Immature natural killer cell (primary cell): ENCODE data around the gene TMED10. TPM values are rescaled to one million over a fixed set of nuclear protein-coding genes. Genes with fewer than 3 reads are reported as not detected.

Experiments used
- DNase-seq, 3 donors: peaks; one replicate each; pipeline ENCODE4 v3.0.0; 2022; ENCODE audit warnings: mixed read lengths in 1 of 3
- H3K27ac Mint-ChIP-seq, 6 donors: one replicate each; pipeline ENCODE4 v1.8.0; 2020; ENCODE audit warnings: mixed read lengths in 6 of 6, mild to moderate bottlenecking in 5 of 6, inconsistent platforms in 4 of 6, moderate library complexity in 3 of 6
- H3K27me3 Mint-ChIP-seq, 3 donors: one replicate each; pipeline ENCODE4 v1.8.0; 2020 to 2021; ENCODE audit warnings: low read depth in 3 of 3, mild to moderate bottlenecking in 3 of 3, mixed read lengths in 3 of 3, moderate library complexity in 3 of 3, inconsistent platforms in 1 of 3
- H3K36me3 Mint-ChIP-seq, 3 donors: one replicate each; pipeline ENCODE4 v1.8.0; 2020; ENCODE audit warnings: mixed read lengths in 3 of 3, inconsistent platforms in 2 of 3, mild to moderate bottlenecking in 2 of 3
- H3K4me1 Mint-ChIP-seq, 2 donors: one replicate each; pipeline ENCODE4 v1.8.0; 2020; ENCODE audit warnings: inconsistent platforms in 2 of 2, mild to moderate bottlenecking in 2 of 2, mixed read lengths in 2 of 2, moderate library complexity in 1 of 2
- H3K4me3 Mint-ChIP-seq, 5 donors: one replicate each; pipeline ENCODE4 v1.8.0; 2020; ENCODE audit warnings: mild to moderate bottlenecking in 5 of 5, mixed read lengths in 5 of 5, inconsistent platforms in 3 of 5, moderate library complexity in 3 of 5
- H3K9me3 Mint-ChIP-seq, 6 donors: one replicate each; pipeline ENCODE4 v1.8.0; 2020; ENCODE audit warnings: mild to moderate bottlenecking in 6 of 6, mixed read lengths in 6 of 6, inconsistent platforms in 4 of 6, moderate library complexity in 3 of 6
- polyA plus RNA-seq, 3 donors: library from polyadenylated mRNA; unstranded; fragments of 300-500 nt; fragmentation: Illumina TruSeq; gene quantifications; one replicate each; pipeline ENCODE4 v1.2.3, GENCODE V29; 2021

TMED10 gene
- 100 to 1,000 TPM; 379 to 442 (median 439) TPM for polyA plus RNA-seq

DNA sequence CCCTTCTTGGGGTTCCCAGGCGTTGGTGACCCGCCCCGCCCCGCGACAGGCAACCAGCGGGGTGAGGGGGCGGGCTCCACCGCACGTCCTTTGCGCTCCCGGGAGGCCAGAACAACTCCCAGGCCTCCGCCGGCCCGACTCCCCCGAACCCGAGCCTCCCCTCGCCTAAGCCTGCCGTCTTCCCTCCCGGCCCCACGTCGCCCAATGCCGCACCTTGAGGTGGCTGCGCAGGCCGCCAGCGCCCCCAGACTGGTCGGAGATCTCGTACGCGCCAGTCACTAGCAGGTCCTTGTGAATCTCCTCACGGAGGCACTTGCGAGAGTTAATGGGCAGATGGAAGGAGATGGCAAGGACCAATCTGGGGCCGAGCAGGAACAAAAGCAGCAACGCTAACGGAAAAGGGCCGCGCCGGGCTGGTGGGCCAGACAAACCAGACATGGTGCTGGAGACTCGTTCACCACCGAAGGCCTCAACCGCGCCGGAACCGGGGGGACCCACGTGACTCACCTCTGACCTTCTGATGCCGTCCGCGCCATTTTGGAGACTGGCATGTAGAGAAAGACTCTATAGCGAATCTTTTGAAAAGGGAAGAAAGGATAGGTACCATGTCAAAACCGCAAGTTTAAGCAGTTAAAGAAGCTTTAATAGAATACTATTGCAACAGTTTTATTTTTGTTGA is at the start of gene TMED10:
TSS of gene TMED10 (minus strand) at position 471 of the 679 bp plus-strand sequence. CDS start at position 438, 33 bp downstream.
- H3K4me1 Mint-ChIP-seq: peaks cover 36 to 64% of the 10 kb centered on the region in 2 donors
- no peaks in the 10 kb centered on the region for H3K9me3 Mint-ChIP-seq
- peak within 1 kb of the TSS; percentile 92 to 100 (median 96) for H3K27ac Mint-ChIP-seq
- peak; percentile 93 to 95 (median 95) for DNase-seq
- peaks cover 10 to 14% (median 14%) of the 10 kb centered on the region in 3 donors for H3K27me3 Mint-ChIP-seq
- peak within 1 kb of the TSS; percentile 85 to 94 (median 92) for H3K4me3 Mint-ChIP-seq
- H3K36me3 Mint-ChIP-seq: peaks cover 0 to 3% (median 0%) of the 10 kb centered on the region in 3 donors

DNA sequence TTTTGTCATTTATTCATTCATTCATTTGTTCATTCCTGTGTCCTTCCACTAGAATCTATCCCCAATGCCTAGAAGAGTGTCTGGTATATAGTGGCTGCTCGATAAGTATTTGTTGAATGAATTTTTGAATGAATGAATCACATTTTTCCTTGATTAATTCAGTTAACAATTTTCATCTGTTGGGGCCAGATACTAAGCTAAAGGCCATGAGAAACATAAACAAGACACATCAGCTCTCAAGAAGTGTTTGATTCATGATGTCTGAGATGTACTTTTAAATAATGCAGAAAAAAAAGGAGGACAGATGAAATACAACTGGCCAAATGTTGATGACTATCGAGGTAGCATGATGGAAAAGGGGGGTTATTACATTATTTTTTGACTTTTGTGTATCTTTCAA is 48.1 kb upstream of the TMED10 start:
- Mint-ChIP-seq H3K27ac (peak overlapping the region in 2 of 6 donors; percentile 28 to 34), H3K27me3 (peaks cover 0 to 5% (median 3%) of the 10 kb centered on the region in 3 donors), H3K36me3 (no peaks in the 10 kb centered on the region), H3K9me3 (no peaks in the 10 kb centered on the region), H3K4me3 (no peak overlapping the region), H3K4me1 (peaks cover 41 to 43% of the 10 kb centered on the region in 2 donors)
- no peak for DNase-seq

DNA sequence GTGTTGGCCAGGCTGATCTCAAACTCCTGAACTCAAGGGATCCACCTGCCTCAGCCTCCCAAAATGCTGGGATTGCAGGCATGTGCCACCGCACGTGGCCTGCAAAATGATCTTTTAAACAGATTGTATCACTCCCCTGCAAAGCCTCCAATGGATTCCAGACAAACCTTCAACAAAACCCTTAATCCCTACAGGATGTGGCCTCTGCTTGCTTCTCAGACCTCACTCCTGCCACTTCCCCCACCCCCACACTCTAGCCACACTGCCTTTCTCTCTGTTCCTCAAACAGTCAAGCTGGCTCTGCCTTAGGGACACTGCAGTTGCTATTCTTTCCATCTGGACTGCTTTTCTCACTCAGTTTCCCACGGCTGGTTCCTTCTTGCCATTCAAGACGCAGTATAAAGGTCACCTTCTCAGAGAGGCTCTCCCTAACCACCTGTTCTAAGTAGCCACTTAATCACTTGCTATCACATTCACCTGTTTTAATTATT is 47.3 kb upstream of the TMED10 start:
- Mint-ChIP-seq H3K9me3 (no peaks in the 10 kb centered on the region), H3K36me3 (no peaks in the 10 kb centered on the region), H3K27me3 (peaks cover 0 to 5% (median 3%) of the 10 kb centered on the region in 3 donors), H3K4me1 (peaks cover 32 to 35% of the 10 kb centered on the region in 2 donors), H3K4me3 (no peak overlapping the region), H3K27ac (peak overlapping the region in 3 of 6 donors; percentile 2 to 30 (median 18))
- no peak for DNase-seq

DNA sequence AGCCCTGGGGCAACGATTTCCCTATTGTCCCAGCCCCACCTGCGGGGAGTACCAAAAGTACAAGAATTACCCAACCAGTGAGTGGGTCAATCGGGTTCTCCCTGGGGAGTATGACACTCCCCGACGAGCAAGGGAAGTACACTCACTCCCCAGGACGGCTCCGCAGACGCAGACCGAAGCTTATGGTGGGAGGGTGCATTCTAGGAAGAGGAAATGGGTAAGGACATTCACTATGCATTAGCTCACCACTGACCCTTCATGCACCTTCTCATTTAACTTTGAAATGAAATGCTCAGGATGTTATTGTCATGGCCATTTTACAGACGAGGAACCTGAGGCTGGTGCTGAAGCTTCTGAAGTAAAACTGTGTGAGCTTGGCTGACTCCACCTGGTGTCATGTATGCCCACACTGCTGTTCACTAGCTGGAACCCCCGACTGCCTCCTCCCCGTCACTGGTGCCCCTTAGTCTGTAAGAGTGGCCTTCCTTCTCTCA is 45.8 kb upstream of the TMED10 start:
- no peaks in the 10 kb centered on the region for H3K9me3 Mint-ChIP-seq
- H3K4me1 Mint-ChIP-seq: peaks cover 23 to 26% of the 10 kb centered on the region in 2 donors
- DNase-seq: no peak
- H3K27me3 Mint-ChIP-seq: peaks cover 0 to 3% (median 3%) of the 10 kb centered on the region in 3 donors
- H3K36me3 Mint-ChIP-seq: no peaks in the 10 kb centered on the region
- H3K27ac Mint-ChIP-seq: peak overlapping the region in 2 of 6 donors; percentile 13 to 62
- no peak overlapping the region for H3K4me3 Mint-ChIP-seq

DNA sequence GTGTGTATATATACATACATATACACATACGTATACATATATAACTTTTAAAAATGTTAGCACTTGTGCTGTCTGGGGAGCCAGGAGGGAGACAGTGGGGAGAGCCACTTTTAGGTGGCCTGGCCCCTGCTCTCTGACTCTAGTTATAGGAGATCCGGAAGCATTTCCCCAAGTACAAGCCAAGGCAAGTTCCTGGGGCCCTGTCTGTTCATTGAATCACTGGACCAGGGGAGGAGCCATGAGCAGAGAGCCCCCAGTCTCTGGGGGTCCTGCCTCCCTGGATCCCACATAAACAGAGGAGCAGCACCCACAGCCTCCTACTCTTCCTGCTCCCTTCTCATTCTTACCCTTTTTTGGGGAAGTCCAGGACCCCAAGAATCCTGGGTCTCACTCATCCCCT is 45.4 kb upstream of the TMED10 start:
- DNase-seq: no peak
- Mint-ChIP-seq H3K27me3 (peaks cover 0 to 3% (median 0%) of the 10 kb centered on the region in 3 donors), H3K4me3 (no peak overlapping the region), H3K27ac (no peak overlapping the region), H3K9me3 (no peaks in the 10 kb centered on the region), H3K4me1 (peaks cover 19 to 22% of the 10 kb centered on the region in 2 donors), H3K36me3 (no peaks in the 10 kb centered on the region)

DNA sequence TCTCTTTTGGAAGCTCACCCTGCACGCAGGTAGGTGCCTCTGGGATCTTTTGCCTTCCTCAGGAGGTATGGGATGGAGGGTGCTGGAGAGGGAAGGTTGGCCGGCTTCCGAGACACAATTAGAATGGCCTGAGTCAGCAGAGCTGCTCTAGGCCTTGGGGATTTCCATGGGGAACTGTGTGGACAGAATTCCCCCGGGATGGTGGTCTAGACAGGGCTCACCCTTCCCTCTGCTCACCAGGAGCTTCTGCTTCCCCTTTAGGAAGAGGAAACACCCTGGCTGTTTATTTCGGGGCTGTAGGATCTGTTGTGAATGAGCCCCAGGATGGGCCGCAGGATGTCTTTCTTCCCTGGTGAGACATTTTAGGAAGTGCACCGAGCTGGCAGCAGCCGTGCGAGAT is 43.7 kb upstream of the TMED10 start:
- Mint-ChIP-seq H3K27me3 (no peaks in the 10 kb centered on the region), H3K4me3 (no peak overlapping the region), H3K36me3 (peaks cover 0 to 2% (median 0%) of the 10 kb centered on the region in 3 donors), H3K4me1 (peaks cover 26 to 33% of the 10 kb centered on the region in 2 donors), H3K9me3 (no peaks in the 10 kb centered on the region), H3K27ac (peak overlapping the region in 2 of 6 donors; percentile 40 to 49)
- DNase-seq: no peak

DNA sequence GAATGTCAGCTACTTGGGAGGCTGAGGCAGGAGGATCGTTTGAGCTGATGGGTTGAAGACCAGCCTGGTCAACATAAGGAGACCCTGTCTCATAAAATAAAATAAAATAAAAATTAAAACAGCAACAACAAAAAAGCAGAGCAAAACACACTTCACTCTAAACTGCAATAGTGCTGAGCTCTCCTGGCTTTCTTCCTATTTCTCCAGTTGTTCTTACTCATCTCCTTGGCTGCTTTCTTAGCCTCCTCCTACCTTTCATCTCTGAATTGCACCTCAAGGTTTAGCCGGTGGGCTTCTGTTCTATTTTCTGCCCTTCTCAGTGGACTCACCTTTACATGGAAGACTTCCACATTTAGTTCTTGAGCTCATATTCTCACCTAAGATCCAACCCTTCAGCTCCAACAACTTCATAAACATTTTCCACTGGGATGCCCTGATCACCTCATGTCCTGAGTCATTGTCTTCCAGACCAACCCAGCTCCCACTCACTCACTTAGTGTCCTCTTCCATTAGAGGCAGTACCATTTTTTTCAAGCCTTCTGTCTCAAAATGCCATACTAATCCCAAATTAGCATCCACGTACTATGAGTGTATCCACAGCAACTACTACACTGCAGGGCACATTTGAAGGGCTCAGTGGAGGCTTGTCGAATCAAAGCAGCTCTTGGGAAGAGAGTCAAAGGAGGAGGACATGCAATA is 41.2 kb upstream of the TMED10 start:
- H3K36me3 Mint-ChIP-seq: peaks cover 0 to 4% (median 0%) of the 10 kb centered on the region in 3 donors
- H3K4me3 Mint-ChIP-seq: no peak overlapping the region
- peaks cover 41 to 44% of the 10 kb centered on the region in 2 donors for H3K4me1 Mint-ChIP-seq
- peak overlapping the region in 1 of 6 donors; percentile 18 for H3K27ac Mint-ChIP-seq
- H3K9me3 Mint-ChIP-seq: no peaks in the 10 kb centered on the region
- no peaks in the 10 kb centered on the region for H3K27me3 Mint-ChIP-seq
- no peak for DNase-seq

DNA sequence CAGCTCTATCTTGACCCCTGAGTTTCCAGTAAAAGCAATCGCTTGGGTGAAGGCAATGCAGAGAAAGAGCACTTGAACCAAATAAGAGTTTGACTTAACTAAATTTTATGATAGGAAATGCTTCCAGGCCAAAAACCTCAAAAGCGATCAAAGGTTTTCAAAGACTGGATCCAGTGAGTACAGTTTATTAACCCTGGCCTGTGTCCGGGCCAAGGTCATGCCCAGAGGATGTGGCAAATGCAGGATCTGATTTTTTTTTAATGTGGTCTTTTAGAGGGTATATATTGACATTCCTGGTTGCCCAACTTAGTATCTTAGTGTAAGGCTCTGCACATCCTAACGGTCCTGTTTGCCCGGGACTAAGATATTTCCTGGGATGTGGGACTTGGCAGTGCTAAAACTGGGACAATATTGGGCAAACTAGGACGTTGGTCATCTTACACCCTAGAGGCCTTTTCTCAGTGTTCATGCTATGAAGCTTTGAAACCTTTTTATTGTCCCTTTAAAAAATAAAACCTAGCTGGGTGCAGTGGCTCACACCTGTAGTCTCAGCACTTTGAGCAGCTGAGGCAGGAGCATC is 40.1 kb upstream of the TMED10 start:
- no peak for DNase-seq
- Mint-ChIP-seq H3K4me1 (peaks cover 40 to 46% of the 10 kb centered on the region in 2 donors), H3K9me3 (no peaks in the 10 kb centered on the region), H3K36me3 (peaks cover 0 to 4% (median 0%) of the 10 kb centered on the region in 3 donors), H3K27ac (no peak overlapping the region), H3K27me3 (no peaks in the 10 kb centered on the region), H3K4me3 (peak overlapping the region in 1 of 5 donors; percentile 35)

DNA sequence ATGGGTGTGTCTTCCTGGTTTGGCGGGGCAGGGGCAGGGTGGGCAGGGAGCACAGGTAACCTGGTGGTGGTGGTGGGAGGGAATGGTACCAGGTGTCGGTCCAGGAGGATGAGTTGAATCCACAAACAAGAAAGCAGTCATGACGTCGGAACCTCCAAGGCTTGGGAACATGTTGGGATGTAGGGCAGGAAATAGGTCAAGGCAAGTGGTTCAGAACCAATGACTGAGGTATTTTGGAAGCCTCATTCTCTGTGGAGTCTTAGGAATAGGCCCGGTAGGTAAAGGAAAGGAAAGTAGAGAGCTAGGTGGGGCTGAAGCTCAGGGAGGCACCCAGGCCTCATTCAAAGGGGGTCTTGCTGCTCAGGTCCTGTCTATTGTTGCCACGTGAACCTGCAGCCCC is 39.1 kb upstream of the TMED10 start:
- Mint-ChIP-seq H3K9me3 (no peaks in the 10 kb centered on the region), H3K27me3 (no peaks in the 10 kb centered on the region), H3K36me3 (peaks cover 0 to 4% (median 0%) of the 10 kb centered on the region in 3 donors), H3K27ac (peak overlapping the region in 5 of 6 donors; percentile 28 to 83 (median 74)), H3K4me1 (peaks cover 40 to 46% of the 10 kb centered on the region in 2 donors), H3K4me3 (peak overlapping the region; percentile 63 to 83 (median 76))
- DNase-seq: no peak

DNA sequence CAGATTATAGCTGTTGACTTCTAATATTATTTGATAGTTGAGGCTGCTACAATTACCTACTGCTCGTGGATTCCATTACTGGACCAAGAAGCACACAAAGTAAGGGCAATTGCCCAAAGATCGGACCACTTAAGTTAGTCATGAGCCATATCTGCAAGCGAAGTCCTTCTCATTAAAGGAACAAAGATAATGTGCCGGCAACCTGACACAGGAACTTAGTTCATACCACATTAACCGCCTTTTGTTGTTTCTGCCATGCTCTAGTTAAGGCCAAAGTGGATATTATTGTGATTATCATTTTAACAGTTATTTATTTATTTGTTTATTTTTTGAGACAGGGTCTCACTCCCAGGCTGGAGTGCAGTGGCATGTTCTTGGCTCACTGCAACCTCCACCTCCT is 38.1 kb upstream of the TMED10 start:
- H3K27ac Mint-ChIP-seq: peak overlapping the region; percentile 78 to 88 (median 84)
- H3K4me3 Mint-ChIP-seq: peak overlapping the region; percentile 68 to 83 (median 76)
- no peaks in the 10 kb centered on the region for H3K27me3 Mint-ChIP-seq

DNA sequence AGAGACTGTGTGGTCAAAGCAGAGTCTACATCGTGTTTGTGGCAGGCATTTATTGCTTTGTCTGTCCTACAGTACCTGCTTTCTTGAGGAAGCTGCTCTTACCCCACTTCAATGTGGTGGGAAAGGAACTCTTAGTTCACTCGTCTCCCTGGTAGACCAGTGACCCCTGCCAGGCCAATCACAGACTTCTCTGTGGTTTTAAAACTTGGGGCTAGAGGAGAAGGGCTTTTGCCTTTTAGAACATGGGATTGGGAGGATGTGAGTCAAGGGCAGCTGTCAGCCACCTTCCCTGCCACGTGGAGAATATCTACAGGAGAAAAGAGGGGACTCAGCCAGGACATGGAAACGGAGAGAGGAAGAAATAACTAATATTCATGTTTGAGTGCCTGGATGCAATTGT is 36.8 kb upstream of the TMED10 start:
- Mint-ChIP-seq H3K4me3 (peak overlapping the region in 4 of 5 donors; percentile 31 to 64 (median 58)), H3K4me1 (peaks cover 39 to 46% of the 10 kb centered on the region in 2 donors), H3K9me3 (no peaks in the 10 kb centered on the region), H3K27ac (peak overlapping the region in 5 of 6 donors; percentile 18 to 73 (median 28)), H3K36me3 (peaks cover 0 to 4% (median 0%) of the 10 kb centered on the region in 3 donors), H3K27me3 (no peaks in the 10 kb centered on the region)
- no peak for DNase-seq

More for the DNA sequence above, 38.1 kb upstream of the TMED10 start:
- Mint-ChIP-seq H3K36me3 (peaks cover 0 to 4% (median 0%) of the 10 kb centered on the region in 3 donors), H3K9me3 (no peaks in the 10 kb centered on the region), H3K4me1 (peaks cover 39 to 46% of the 10 kb centered on the region in 2 donors)
- DNase-seq: peak; percentile 43 to 55 (median 53)

DNA sequence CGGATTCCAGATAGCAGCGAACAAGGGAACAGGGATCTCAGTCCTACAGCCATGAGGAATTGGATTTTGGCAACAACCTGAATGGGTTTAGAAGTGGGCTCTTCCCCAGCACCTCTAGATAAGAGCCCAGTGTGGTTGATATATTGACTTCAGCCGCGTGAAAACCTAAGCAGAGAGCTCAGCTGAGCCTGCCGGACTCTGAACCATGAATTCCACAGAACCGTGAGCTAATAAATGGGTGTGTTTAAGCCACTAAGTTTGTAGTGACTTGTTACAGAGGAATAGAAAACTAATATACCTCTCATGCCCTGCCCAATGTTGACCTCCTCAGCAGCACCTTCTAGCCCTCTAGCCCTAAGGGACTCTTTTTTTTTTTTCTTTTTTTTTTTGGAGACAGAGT is 32.4 kb upstream of the TMED10 start:
- H3K36me3 Mint-ChIP-seq: no peaks in the 10 kb centered on the region
- H3K27ac Mint-ChIP-seq: peak overlapping the region in 1 of 6 donors; percentile 7
- no peak overlapping the region for H3K4me3 Mint-ChIP-seq
- DNase-seq: no peak
- no peaks in the 10 kb centered on the region for H3K27me3 Mint-ChIP-seq
- peaks cover 34 to 40% of the 10 kb centered on the region in 2 donors for H3K4me1 Mint-ChIP-seq
- H3K9me3 Mint-ChIP-seq: no peaks in the 10 kb centered on the region

DNA sequence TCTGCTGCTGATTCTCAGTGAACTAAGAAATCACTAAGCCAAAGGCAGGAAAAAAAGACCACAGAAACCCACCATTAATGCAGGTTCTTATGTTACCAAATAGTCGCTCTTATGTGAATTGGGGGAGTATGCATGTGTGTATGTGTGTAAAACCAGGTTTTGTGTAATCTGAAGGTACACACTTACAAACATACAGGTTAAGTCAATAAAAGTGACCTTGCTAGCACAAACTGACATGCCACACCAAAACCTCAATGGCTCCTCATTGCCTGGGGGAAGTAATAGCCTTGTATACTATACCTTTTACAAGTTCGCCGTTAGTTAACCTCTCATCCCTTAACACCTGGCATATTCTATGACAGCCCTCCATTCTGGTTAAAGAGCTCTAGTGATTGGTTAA is 29.8 kb upstream of the TMED10 start:
- Mint-ChIP-seq H3K36me3 (no peaks in the 10 kb centered on the region), H3K27ac (peak overlapping the region in 2 of 6 donors; percentile 40 to 49)
- no peak for DNase-seq

More for the DNA sequence above, 29.8 kb upstream of the TMED10 start:
- H3K4me3 Mint-ChIP-seq: no peak overlapping the region
- H3K4me1 Mint-ChIP-seq: peaks cover 26 to 29% of the 10 kb centered on the region in 2 donors
- H3K27me3 Mint-ChIP-seq: no peaks in the 10 kb centered on the region
- no peaks in the 10 kb centered on the region for H3K9me3 Mint-ChIP-seq
